GM19372 (cell line): ENCODE measurements around the gene MTMR3.

ENCODE experiments used
- ATAC-seq: cut with Tn5 transposase; IDR thresholded peaks from one replicate; pipeline ENCODE4 v1.9.1; 2021; ENCODE audit warnings: mild to moderate bottlenecking, low read depth, moderate library complexity; ENCODE audit not compliant: unreplicated experiment

MTMR3 gene

GRCh38 chr22:29994943-29995342 lies 112.0 kb downstream of the MTMR3 start:
- no peak for ATAC-seq

DNA sequence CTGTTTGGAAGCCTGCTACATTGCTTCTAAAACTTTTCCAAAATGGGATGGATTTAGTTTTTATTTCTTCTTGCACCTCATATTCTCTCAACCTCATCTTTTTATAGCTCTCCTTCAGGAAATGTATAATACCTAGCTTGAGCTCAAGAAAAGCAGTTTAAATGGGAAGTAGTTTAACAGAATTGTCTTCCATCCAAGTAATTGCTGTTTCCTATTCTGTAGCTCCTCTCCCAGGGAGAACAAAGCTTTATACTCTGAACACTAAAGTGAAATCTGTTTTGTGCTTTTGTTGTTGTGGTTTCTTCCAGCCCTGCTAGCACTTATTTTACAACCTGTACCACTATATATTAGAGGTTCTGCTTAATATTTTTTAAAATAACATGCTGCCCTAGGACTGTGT lies 114.1 kb downstream of the MTMR3 start:
- no peak for ATAC-seq

DNA sequence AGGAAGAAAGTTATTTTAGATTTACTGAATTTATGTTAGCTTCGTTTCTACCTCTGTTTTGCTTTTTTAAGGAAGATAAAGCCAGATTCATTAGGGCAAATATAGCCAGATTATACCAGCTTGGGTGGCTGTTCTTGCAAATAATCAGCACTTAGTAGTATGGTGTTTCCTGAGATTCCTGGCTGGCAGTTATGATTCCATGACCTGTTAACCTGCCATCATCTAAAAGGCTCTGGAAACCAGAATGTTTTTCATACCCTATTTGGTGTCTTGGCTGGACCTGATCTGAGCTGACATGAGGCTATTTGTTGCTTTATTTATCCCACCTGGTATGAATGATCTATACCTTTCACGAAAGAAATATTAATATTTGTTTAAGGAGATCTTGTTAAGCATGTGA lies 114.5 kb downstream of the MTMR3 start:
- ATAC-seq, result no peak

GRCh38 chr22:29998627-29999384 lies 115.8 kb downstream of the MTMR3 start:
- ATAC-seq, result no peak

GRCh38 chr22:30000566-30000965 lies 117.6 kb downstream of the MTMR3 start:
- ATAC-seq, result no peak

- no peak for ATAC-seq
Observed at GRCh38 chr22:30001459-30001858, 118.5 kb downstream of the MTMR3 start.

GRCh38 chr22:30002861-30003486 lies 120.0 kb downstream of the MTMR3 start:
- ATAC-seq, result no peak

- no peak for ATAC-seq
Observed at GRCh38 chr22:30004101-30004500, 121.1 kb downstream of the MTMR3 start.

- ATAC-seq, result no peak
Observed at GRCh38 chr22:30004694-30005093, 121.7 kb downstream of the MTMR3 start.

GRCh38 chr22:30005213-30005857 lies 122.4 kb downstream of the MTMR3 start:
- no peak for ATAC-seq

- no peak for ATAC-seq
Observed at GRCh38 chr22:30007361-30007760, 124.4 kb downstream of the MTMR3 start.

DNA sequence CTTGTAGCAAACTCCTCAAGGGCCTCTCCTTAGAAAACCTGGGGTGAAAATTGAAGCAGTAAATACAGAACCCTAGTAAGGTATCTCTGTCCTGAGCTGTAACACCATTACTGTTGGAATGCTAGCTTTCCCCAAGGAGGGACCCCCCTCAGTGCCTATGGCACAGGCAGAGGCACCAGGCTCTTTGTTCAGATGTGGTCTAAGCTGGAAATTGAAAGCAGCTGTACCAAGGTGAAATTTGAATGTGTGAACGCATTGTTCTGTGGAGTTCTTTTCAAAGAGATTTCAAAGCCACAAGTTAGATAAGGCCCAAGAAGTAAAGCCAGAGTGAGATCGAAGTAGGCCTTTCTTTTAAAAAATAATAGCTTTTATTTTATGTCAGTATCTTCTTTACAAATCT lies 125.4 kb downstream of the MTMR3 start:
- ATAC-seq, result no peak

DNA sequence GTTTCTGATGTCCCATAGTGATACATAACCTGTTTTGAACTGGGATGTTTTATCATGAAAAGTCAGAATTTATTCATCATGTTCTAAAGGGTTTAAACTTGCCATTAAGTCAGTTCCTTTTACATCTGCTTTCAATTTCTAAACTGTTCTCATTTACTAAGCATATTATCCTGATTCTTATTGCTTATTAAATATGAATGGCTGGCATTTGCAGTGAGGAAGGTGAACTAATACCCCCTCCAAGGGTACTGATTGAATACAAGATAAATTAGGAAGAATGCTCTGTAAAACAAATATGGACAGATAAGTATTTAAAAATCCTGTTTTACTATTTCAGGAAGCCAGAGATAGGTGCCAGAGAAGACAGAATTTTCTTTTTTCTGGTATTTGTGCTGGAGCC lies 126.5 kb downstream of the MTMR3 start:
- ATAC-seq, result no peak

GRCh38 chr22:30010789-30011405 lies 127.9 kb downstream of the MTMR3 start:
- no peak for ATAC-seq

DNA sequence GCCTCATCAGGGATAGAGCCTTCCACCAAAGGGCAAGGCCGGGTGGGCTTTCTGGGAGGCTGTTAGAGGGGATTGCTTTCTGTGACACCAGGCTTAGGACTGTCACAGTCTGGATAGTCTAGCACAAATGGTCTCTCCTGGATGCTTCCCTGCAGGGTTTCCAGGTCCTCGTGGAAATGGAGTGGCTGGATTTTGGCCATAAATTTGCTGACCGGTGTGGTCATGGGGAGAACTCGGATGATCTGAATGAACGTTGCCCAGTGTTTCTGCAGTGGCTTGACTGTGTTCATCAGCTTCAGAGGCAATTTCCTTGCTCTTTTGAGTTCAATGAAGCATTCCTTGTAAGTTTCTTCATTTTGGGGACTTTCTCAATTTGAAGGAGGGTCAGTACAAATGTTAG lies 130.2 kb downstream of the MTMR3 start:
- ATAC-seq, result no peak

GRCh38 chr22:30014244-30014643 lies 131.3 kb downstream of the MTMR3 start:
- ATAC-seq, result no peak

- no peak for ATAC-seq
Observed at GRCh38 chr22:30015229-30015797, 132.3 kb downstream of the MTMR3 start.

- ATAC-seq, result no peak
Observed at GRCh38 chr22:30015846-30016245, 132.9 kb downstream of the MTMR3 start.

DNA sequence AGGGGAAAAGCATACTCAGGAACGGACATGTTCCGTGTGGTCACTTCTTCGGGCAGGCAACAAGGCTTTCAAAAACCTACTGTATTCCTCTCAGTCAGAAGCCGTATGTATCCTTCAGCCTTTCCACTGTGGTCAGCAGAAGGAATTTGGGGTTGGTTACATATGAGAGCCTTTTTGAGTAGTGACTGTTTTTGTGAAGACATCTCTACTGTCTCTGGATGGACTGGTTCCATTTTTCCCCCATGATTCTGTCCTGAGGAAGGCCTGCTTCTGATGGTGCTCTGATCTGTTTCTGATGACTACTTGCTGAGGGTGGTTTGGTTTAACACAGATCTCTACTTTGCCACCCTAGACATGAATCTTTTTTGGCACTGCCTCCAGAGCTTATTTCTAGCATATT lies 133.6 kb downstream of the MTMR3 start:
- ATAC-seq, result no peak

GRCh38 chr22:30017375-30018223 lies 134.6 kb downstream of the MTMR3 start:
- no peak for ATAC-seq
